Right kidney (tissue), 9 donors: ENCODE results near the gene UBAC2.

Experiments
- DNase-seq: peaks from one replicate; pipeline ENCODE4 v3.0.0-alpha.2; 2016
- long read RNA-seq, 8 donors: transcript quantifications; one replicate each; lab custom pipeline, GENCODE V29; 2026

UBAC2 gene, protein sequence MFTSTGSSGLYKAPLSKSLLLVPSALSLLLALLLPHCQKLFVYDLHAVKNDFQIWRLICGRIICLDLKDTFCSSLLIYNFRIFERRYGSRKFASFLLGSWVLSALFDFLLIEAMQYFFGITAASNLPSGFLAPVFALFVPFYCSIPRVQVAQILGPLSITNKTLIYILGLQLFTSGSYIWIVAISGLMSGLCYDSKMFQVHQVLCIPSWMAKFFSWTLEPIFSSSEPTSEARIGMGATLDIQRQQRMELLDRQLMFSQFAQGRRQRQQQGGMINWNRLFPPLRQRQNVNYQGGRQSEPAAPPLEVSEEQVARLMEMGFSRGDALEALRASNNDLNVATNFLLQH
- long read RNA-seq, donor 1, transcript UBAC2-203 (9 exons, 1,375 nt), result major isoform, 44 of 45 reads
- long read RNA-seq, donor 1, partial matches to known transcripts, result 0 of 45 reads
- long read RNA-seq, donor 1, other reads (novel, unspliced or antisense), result 0 of 45 reads
- long read RNA-seq, donor 2, transcript UBAC2-203 (9 exons, 1,375 nt), result major isoform, 16 of 17 reads
- long read RNA-seq, donor 2, partial matches to known transcripts, result 0 of 17 reads
- long read RNA-seq, donor 2, other reads (novel, unspliced or antisense), result 0 of 17 reads
- long read RNA-seq, donor 3, transcript UBAC2-203 (9 exons, 1,375 nt), result major isoform, 13 of 14 reads
- long read RNA-seq, donor 3, partial matches to known transcripts, result 0 of 14 reads
- long read RNA-seq, donor 3, other reads (novel, unspliced or antisense), result 0 of 14 reads
- long read RNA-seq, donor 4, transcript UBAC2-203 (9 exons, 1,375 nt), result major isoform, 34 of 35 reads
- long read RNA-seq, donor 4, partial matches to known transcripts, result 0 of 35 reads
- long read RNA-seq, donor 4, other reads (novel, unspliced or antisense), result 0 of 35 reads
- long read RNA-seq, donor 5, transcript UBAC2-203 (9 exons, 1,375 nt), result major isoform, 41 of 42 reads
- long read RNA-seq, donor 5, partial matches to known transcripts, result 0 of 42 reads
- long read RNA-seq, donor 5, other reads (novel, unspliced or antisense), result 0 of 42 reads
- long read RNA-seq, donor 6, transcript UBAC2-203 (9 exons, 1,375 nt), result major isoform, 28 of 58 reads
- long read RNA-seq, donor 6, partial matches to known transcripts, result 27 of 58 reads
- long read RNA-seq, donor 6, other reads (novel, unspliced or antisense), result 0 of 58 reads
- long read RNA-seq, donor 7, transcript UBAC2-203 (9 exons, 1,375 nt), result major isoform, 34 of 45 reads
- long read RNA-seq, donor 7, partial matches to known transcripts, result 10 of 45 reads
- long read RNA-seq, donor 7, other reads (novel, unspliced or antisense), result 0 of 45 reads
- long read RNA-seq, donor 8, transcript UBAC2-203 (9 exons, 1,375 nt), result major isoform, 35 of 40 reads
- long read RNA-seq, donor 8, partial matches to known transcripts, result 5 of 40 reads
- long read RNA-seq, donor 8, other reads (novel, unspliced or antisense), result 0 of 40 reads

DNA sequence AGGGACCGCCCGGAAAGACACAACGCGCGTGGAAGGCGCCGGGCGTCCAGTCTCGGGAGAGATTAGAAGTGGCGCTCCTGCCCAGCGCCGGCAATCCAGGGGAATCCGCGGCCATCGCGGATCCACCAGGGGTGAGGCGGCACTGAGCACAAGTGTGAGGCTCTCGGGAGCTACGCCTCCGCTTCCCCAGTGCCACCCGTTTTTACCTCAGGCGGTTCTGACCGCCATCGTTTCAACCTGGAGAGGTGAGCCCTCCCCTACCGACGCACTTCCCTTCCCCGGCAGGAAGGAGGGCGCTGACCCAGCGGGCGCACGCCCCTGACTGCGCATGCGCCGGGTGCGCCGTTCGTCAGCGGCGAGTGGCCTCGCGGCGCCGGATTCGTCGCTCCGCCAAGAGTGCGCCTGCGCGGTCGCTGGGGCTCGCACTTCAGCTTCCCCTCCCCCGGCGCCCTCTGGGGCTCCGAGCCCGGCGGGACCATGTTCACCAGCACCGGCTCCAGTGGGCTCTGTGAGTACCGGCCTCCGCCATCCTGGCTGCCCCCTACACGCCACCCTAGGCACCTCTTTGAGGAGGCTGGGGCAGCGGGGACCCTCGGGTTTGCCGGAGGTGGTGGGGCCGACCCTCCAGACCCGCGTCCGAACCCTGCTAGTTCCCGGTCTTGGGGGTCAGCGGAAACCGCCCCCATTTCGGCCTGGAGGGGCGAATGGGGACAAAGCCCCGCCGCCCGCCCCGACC lies at the start of gene UBAC2:
Gene UBAC2 (plus strand): TSS at position 423 of the 736 bp plus-strand sequence. CDS start 55 bp downstream, at position 478.
- DNase-seq, result peak; percentile 96

DNA sequence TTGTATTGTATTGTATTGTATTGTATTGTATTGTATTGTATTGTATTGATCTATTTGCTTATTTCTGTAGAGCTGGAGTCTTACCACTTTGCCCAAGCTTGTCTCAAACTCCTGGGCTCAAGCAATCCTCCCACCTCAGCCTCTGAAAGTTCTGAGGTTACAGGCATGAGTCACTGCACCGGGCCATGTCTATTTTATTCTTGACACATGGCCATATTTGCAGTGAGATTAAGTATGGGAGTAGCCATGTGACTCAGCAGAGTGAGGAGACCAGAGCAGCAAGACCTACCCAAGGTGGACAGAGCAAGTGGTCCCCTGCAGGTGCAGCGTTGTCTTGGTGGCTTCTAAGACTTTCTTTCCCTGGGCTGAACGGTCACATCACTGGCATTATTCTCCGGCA lies 49.1 kb upstream of the UBAC2 start:
- DNase-seq, result no peak

DNA sequence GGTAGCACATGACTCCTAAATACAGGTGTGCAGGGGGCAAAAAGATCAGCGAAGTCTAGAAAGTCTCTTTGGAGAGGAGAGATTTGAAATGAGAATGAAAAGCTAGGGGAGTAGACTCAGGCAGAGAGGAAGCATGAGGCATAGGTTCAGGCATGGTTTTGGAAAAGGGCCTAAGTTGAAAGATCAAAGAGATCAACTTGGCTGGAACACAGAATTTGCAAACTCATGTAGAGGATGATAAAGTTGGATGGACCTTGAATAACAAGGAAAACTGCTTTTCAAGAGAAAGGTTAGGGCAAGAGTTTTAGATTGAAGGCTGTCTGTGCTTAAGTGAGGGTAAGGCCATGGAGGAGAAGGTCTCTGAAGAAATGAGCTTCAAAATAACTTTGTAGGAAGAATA lies 47.4 kb upstream of the UBAC2 start:
- no peak for DNase-seq

DNA sequence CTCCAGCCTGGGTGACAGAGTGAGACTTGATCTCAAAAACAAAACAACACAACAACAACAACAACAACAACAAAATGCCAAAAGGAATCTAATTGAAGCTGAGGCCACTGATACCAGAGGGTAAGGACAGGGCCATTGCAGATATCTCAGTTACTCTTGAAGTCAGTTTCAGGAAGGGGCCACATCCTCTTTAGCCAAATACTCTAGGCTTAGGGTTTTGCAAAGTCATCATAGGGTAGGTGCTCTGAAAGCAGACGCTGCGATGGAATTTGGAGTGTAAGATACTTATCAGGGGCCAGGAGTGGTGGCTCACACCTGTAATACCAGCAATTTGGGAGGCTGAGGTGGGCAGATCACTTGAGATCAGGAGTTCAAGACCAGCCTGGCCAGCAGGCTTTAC lies 46.6 kb upstream of the UBAC2 start:
- no peak for DNase-seq

DNA sequence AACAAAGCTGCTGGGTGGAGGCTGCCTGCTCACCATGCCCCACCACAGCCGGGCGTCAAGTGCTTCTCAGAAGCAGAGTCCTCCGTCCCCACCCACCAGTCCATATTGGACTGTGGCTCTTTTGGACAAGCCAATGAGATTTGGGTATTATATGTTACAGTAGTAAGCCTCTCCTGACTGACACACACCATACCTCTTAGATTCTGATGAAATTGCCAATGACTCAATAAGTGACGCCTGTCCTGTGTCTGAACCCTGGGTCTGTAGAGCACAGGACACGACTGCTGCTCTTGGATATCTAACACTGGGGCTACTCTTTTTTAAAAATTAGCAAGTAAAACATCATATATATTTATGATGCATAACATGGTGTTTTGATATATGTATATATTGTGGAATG lies 44.8 kb upstream of the UBAC2 start:
- no peak for DNase-seq

DNA sequence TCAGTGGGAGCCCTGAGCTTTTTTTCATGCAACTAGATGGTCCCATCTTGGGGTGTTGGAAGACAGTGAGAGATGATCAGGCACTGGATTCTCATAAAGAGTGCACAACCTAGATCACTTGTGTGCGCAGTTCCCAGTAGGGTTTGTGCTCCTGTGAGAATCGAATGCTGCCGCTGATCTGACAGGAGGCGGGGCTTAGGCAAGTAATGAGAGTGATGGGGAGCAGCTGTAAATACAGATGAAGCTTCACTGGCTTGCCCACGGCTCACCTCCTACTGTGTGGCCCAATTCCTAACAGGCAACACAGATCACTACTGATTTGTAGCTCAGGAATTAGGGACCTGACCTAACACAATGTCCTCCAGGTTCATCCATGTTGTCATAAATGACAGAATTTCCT lies 43.6 kb upstream of the UBAC2 start:
- no peak for DNase-seq

DNA sequence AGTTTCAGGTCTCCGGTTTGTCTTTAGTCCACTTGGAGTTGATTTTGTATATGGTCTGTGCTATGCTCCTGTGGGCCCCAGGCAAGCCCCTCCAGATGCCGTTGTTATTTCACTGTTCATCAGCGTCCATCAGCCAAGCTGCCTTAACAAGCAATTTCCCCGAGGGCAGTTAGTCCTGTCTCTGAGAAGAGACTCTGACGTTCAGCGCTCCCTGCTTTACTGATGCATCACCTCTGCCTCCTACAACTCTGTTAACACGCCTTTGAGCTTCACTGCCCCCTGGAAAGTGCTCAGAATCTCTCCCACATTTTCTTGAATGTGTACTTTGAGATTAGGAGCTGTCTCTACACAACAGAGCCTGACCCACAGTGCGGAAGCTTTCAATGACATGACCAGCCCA lies 41.8 kb upstream of the UBAC2 start:
- no peak for DNase-seq

DNA sequence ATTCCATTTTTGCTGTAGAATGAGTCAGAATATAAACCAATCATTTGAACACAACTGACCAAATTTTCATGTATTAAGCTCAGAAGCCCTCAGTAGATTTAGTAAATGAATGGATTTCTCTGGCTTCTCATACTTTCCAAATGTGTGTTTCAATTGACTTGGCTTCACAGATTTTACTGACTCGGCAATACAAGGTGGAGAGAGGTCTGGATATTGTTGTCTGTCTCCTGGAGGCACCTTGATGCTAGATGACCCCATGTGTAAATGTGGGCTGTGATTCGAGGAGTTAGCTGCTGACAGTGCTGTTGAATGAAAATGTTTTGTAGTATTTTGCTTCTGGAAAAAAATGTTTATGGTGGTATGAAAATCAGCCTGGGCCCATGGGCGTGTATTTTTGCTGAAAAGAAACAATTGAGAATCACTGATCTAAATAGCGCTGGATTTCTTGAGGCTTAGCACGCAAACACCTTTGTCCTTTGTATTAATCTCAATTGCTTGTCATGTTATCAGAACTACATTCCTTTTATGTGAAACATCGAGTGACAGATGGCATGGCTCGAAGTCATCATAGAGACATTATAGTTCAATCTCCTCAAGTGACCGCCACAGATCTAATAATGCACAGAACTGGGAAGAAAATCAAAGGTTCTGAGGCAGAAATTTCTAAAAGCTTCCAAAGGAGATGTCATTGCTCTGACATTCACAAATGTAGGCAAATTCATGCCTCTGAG lies 41.2 kb upstream of the UBAC2 start:
- no peak for DNase-seq

DNA sequence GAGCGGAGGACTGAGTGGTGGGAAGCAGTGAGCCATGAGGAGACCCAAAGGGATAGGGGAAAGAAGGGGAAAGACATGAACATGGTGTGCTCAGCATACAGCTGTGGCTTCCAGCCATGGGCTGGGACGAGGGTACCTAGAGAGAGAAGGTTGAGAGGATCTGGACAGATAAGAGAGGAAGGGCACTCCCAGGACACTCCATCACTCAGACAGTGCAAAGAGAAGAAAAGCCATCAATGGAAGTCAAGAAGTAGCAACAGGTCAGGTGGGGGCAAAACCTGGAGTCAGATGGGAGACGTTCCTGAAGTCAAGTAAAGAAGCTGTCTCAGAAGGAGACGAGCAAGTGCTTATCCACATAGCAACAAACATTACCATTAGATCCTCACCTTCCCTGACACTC lies 40.2 kb upstream of the UBAC2 start:
- DNase-seq, result no peak

DNA sequence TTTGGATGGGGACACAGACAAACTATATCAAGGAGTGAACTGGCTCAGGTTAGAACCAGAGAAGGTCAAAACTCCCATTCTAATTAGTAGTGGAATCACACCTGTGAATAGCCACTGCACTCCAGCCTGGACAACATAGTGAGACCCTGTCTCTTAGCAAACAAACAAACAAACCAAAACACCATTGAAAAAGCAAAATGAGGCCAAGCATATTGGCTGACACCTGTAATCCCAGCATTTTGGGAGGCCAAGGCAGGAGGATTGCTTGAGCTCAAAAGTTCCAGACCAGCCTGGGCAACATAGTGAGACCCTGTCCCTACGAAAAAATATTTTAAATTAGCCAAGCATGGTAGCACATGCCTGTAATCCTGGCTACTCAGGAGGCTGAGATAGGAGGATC lies 39.1 kb upstream of the UBAC2 start:
- no peak for DNase-seq

DNA sequence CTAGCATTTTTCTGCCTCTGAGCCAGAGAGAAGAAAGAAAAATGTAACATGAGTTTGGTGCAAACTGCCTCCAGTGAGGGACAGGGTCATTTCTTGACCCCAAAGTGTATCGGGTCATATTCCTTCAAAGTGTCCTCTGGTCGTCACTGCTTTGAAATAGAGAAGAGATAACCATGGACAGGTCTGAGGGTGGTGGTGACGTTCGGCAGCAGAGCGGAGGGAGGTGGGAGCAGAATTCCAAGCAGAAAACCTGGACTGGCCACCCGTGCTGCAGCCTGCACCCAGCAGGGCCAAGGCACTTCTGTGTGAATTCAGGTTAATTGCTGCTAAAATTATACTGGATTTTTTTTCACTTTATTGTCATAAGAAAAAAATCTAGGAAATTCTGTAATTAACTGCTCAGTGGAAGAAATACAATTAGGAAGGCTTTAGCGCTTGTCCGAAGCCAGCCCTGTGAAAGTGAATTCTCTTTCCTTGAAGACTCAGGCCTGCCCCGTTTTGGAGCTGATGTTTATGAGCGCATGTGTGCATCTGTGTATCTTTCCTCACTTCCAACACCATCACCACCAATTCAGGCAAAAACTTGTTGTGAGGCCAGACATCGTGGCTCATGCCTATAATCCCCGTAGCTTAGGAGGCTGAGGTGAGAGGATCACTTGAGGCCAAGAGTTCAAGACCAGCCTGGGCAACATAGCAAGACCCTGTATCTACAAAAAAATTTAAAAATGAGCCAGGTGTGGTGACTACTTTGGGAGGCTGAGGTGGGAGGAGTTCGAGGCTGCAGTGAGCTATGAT lies 37.9 kb upstream of the UBAC2 start:
- DNase-seq, result no peak

DNA sequence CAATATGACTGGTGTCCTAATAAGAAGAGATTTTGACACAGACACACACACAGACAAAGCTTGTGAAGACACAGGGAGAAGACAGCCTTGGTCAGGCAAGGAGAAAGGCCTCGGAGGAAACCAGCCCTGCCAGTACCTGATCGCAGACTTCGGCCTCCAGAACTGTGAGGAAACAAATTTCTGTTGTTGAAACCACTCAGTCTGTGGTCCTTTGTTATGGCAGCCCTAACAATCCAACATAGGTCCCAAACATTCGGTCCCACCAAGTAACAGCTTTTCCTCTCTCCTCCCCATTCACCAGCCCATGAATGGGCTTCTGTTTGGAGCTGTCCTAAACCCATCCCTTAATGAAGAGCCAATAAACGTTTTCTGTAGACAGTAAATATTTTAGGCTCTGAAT lies 36.4 kb upstream of the UBAC2 start:
- DNase-seq, result no peak

DNA sequence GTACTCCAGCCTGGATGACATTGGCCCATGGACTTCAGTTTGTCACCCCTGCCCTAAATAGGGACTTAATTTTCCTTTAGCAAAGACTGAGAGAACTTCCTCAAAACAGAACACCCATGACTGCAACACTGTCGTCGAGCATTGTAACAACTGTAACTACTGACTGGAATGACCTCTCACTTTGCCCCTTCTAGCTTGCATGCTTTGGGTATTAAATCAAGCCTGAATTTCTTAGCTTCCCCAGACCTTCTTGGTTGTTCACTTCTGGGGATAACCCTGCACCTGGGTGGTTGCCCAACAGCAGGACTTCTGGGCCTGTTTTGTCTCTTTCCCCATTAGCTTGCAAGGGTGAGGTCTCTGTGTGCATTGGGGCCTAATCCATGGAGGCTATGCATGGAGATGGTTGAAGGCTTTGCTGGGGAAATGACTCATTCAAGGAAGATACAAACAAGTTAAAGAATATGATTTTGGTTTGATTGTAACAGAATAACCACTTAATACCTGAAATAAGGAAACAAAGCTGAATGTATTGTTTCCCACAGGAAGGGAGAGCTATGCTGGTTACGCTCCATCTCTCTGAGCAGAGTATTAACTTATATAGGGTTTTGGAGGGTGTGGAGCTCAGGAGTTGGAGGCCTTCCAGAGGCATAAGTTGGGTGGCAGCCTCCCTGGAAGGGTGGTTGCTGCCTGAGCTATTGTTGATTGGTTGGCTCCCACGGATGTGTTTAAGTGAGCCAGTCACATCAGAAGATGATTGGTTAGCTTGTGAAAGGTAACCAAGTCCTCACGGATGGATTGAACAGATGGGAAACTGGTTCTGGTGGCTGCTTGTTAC lies 34.7 kb upstream of the UBAC2 start:
- no peak for DNase-seq

DNA sequence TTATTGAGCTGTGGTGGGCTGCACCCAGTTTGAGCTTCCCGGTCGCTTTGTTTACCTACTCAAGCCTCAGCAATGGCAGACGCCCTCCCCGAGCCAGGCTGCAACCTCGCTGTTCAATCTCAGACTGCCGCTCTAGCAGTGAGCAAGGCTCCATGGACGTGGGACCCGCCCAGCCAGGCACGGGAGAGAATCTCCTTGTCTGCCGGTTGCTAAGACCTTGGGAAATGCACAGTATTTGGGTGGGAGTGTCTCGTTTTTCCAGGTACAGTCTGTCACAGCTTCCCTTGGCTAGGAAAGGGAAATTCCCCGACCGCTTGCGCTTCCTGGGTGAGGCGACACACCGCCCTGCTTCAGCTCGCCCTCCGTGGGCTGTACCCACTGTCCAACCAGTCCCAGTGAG lies 27.7 kb upstream of the UBAC2 start:
- DNase-seq, result no peak

DNA sequence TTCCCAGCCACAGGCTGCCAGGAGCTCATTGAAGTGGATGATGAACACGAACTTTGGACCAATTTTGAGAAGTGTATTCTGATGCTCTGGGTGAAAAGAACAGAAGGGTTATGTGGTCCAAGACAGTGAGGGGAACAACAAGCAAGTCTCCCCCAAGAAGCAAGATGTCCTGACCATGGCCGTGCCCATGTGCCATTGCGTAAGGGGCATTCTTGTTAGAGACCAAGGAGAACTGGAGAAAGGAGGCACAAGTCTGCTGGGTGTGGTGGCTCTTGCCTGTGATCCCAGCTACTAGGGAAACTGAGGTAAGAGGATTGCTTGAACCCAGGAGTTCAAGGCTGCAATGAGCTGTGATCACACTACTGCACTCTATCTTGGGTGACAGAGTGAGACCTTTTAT lies 27.0 kb upstream of the UBAC2 start:
- DNase-seq, result no peak

DNA sequence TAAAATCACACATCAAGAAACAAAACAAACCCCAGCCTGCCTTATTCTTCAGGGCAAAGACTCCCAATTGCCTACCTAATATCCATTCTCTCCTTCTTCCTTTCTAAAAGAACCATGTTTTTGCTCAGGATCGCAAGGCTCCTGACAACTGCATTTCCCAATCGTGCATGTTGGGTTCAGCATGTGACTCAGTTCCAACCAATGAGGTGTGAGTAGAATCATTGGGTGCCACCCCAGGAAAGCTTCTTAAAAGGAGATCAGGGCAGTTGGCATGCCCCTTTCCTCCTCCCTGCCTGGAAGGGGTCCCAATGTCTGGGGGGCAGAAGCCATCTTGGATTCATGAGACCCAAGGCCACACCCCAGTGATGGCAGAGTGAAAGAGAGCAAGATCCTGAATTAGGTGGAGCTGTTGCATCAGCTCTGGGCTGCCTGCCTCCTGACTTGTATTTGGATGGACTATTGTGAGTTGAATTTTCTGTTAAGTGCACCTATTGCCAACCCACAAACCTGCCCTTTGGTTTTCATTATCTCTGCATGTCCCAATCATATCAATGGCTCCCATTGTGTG lies 26.0 kb upstream of the UBAC2 start:
- no peak for DNase-seq

DNA sequence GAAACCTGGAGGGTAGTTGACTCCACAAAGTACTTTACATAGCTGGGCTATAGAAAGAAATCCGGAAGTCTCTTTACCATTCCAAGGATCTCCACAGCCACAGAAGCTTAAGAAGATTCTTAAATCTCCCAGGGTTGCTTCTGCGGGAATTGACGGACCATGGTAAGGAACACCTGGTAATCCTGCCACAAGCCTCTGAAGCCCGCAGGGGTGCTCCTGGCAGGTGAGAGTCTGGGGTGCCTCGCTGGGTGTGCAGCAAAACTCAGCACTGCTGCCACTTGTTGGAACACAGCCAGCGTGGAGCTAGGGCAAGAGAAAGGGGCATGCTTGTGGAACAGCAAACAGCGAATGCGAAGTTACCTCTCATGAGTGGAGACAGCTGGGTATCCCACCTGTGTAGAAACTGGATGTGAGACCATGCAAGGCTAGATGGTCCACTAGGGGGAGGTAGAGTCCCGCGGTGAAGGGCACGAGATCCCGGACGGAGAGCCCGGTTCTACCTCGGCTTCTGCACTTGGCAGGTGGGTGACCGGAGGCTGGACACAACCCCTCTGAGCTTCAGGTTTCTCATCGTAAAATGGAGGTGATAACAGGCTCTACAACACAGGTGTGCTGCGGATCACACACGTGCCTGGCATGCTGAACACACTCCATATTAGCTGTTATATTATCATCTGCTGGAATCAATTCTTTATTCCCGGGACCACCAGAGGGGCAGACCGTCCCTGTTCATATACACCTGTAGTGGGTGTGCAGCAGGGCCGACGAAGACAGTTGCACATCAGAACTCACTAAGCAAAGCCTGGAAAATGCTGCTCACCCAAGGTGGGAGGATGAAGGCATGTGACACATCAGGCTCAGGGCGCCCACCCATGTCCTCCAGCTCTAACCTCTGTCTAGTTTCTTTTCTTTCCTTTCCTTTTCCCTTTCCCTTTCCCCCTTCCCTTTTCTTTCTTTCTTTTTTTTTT lies 24.1 kb upstream of the UBAC2 start:
- peak; percentile 59 for DNase-seq
